ENCODE measurements around the gene SV2C.
A peak's percentile ranks its signal among the peaks of the same experiment; 100 is the strongest.

Gene SV2C

DNA sequence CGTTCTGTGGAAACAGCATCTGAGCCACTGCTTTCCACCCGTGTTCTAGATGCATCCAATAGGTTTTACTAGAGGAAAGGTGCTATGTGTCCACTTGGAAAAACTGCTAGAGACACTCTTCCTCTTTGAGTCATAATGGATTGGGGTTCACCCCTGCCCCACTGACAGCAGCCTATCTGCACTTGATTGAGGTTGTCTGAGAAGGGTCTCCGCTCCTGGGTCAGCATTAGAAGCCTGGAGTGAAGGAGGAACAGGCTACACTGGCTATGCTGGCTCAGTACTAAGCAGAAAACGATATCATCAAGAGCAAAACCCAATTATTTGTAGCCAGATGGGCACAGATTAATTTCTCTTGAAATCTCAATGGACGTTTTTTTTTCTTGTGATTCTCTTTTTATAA, 167.3 kb downstream of the SV2C start:
- DNase-seq (ENCODE audit: low read depth in 2 of 2): no peak

DNA sequence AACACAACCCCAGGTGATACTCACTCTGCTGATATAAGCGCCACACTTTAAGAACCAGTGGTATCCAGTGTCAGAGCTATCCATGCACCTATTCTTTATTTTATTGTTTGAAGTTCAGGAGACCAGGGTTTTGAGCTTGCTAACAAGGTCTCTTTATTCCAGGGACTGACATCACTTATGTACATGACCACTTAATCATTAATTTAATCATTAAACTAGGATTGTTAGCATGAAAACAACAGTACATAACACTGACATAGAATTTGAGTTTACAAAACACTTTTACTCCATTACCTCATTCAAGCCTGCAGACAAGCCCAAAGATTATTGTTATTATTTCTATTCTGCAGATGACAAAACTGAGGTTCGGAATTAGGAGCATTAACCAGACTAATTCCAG, 168.5 kb downstream of the SV2C start:
- no peak for DNase-seq (ENCODE audit: low read depth in 2 of 2)

DNA sequence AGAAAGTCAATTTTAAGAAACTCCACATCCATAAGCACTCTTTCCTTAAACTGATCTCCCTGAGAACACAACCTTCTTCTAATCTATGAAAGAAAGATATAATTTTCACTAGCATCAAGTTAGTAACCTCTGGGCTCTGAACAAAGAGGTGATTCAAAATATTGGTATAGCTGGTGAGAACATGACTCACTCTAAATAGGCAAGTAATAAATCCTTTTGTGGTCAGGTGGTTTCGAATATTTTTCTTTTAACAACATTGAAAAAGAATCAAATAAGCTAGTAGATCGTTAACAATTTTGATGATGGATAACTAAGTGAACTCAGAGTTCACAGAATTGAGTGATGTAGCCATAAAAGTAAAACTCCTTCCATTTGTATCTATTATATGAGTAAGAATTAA, 169.3 kb downstream of the SV2C start:
- DNase-seq (ENCODE audit: low read depth in 2 of 2): no peak

DNA sequence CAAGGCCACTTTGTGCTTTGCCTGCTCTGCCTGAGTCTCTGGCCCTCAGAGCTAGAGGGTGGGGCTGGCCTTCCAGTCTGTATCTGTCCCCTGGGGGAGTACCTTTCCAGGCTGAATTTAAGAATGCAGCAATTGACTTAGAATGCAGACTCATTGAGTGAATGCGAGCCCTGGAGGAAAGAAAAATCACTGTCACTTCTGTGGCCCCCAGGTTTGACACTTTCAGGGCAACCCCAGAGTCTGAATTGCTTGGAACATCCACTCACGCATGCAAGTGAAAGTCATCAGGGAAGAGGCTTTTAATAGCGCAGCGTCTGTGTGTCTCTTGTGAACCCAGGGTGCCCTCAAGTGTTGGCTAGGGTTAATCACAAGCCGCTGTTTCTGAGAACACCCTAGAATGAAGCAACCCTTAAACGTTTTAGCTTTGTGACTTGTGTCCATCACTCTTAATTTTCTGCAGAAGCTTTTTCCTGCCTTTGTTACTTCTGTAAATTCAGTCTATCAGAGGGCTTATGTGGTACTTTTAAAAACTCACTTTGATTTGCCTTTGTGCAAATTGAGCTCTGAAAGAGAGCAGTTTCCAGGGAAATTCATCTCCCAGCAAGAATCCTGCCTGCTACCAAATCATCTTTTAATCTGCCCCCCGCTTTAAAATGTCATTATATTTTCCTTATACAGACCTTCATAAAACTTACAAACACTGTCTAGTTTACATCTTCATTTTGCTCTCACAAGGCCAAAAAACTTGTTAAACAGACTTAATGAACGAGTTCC, 173.1 kb downstream of the SV2C start:
- DNase-seq (ENCODE audit: low read depth in 2 of 2): peak in 1 of 2 donors; percentile 42

DNA sequence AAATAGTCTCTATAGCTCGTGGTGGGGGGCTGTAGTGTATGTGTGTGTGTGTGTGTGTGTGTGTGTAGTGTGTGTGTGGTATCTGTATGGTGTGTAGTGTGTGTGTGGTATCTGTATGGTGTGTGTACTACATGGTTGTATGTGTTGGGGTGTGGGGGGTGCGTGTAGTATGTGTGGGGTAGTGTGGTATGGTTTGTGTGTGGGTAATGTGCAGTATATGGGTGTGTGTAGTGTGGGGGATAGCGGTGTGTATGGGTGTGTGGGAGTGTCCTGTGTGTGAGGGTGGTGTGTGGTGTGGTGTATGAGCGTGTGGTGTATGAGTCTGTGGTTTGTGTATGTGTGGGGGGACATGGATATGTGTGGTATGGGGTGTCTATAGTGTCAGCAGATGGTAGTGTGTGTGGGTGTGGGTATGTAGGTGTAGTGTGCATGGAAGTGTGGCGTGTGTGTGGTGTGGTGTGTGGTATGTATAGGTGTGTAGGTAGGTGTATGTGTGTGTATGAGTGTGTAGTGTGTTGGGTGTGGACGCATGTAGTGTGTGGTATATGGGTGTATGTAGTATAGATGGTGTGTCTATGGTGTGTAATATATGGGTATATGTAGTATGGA, 174.1 kb downstream of the SV2C start:
- no peak for DNase-seq (ENCODE audit: low read depth in 2 of 2)

DNA sequence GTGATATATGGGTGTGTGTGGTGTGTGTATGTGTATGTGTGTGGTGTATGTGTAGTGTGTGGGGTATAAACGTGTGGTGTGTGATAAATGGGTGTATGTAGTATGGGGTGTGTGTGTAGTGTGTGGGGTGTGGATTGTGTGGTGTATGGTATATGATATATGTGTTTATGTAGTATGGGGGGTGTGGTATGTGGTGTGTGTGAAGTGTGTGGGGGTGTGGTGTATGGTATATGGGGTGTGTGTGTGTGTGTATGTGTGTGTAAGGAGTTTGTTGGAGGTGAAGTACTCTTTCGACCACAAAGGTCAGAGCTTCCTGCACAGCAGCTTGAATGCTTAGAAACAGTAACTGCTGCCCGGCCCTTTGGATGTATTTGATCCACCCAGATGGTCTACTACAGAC, 174.7 kb downstream of the SV2C start:
- no peak for DNase-seq (ENCODE audit: low read depth in 2 of 2)

DNA sequence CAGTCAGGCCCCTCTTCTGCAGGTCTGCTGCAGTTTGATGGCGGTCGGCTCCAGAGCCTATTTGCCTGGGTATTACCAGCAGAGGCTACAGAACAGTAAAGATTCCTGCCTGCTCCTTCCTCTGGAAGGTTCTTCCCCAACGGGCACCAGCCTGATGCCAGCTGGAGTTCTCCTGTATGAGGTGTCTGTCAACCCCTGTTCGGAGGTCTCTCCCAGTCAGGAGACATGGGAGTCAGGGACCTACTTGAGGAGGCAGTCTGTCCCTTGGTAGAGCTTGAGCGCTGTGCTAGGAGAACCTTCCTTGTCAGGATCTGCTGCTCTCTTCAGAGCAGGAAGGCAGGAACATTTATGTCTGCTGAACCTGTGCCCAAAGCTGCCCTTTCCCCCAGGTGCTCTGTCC, 181.5 kb downstream of the SV2C start:
- DNase-seq (ENCODE audit: low read depth in 2 of 2): no peak

DNA sequence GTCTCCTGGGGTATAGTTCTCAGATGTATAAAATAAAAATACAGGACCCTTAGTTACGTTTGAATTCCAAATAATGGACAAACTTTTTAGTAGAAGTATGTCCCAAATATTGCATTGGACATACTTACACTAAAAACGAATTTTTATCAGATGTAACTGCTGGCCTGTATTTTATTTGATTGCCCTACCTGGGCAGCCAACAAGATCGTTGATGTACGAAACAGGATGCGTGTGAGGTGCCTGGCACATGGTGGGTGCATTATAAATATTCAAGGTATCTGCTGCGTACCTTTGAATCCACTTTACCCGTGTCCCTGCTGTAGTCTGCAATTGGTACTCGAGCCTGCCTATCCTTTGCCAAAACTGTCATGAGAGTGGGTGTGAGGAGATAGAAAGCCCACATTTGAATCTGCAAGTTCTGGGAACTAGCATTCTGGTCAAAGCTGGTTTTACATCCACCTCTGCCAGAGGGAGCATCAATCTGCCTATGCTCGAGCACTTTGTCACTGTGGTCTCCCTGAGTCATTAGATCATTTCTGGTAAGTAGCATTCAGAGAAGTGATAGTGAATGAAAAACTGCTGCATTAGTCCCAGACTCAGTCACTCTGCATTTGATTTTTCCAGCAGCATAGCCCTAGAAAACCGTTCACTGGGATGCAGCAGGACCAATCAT, 186.2 kb downstream of the SV2C start:
- DNase-seq (ENCODE audit: low read depth in 2 of 2): peak in 1 of 2 donors; percentile 52

DNA sequence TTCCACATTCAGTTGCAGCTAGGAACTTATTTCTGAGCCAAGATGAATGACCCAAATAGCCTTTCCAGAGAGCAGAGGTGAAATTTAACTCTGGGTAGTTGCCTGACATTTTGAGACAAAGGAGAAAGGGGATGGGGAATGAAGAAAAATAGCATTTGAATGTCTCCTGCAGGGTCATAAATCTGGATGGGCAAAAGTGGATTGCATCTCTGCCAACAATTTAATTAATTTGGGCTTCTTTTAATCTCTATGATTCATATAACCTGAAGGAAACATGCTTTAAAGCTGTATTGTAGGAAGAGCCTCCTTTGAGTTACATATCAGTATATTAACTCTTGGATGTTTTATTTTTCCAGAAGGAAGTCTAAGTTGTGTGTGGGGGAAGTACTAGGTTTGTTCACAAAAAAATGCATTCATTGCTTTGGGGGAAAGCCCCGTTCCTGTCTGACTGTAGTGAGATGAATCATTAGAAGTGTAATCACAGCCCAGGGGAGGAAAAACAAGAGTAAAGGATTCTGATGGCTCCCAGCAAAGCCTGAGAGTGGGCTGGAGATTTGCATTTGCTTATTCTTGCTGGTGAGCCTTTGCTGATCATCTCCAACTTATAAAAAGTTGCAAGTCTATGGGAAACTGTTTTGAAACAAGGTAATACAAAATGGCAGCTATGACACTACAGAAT, 186.9 kb downstream of the SV2C start:
- DNase-seq (ENCODE audit: low read depth in 2 of 2): peak in 1 of 2 donors; percentile 35

DNA sequence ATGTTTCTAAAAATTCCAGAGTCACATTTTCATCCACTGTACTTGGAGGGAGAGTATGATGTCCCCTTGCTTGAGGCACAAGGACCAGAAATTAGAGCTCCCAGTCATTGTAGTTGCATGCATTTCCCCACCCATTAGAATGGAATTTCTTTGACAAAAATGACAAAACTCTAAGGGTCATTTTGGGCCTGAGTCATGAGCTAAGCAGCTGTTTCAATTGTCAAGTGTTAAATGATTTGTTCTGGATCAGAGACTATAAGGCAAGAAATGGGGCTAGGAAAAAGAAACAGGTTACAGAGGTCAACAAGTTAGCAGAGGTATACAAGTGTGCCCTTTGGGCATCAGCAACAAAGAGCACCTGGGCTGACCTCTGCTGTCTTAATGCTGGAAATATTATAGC, 188.7 kb downstream of the SV2C start:
- DNase-seq (ENCODE audit: low read depth in 2 of 2): no peak

DNA sequence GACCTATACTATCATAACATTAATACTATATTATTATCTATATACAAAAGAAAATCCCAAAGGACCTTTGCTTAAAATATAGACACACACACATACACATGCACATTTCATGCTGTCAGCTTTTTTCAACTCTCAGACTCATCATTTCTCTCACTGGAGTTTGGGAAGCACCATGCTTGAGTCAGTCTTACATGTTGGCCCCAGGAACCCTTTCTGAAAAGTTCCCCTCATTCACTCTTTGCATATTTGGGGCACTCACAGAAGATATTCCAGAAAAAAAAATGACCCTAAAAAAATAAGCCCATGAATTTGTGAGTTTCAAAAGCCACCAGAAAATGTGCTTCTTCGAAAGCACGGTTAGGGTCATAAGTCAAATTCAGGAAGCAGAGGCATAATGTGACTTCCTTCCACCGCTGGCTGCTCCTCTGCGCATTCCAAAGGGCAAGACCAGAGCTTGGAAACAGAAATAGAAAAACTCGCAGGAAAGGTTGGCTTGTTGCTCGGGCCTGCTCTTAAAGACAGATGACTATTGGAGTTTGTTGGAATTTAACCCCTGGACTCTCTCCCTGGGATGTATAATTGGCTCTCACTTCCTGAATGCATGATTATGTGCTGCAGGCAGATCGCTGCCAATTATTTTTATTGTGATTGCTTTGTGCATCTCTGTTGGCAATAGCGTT, 190.2 kb downstream of the SV2C start:
- DNase-seq (ENCODE audit: low read depth in 2 of 2): no peak

DNA sequence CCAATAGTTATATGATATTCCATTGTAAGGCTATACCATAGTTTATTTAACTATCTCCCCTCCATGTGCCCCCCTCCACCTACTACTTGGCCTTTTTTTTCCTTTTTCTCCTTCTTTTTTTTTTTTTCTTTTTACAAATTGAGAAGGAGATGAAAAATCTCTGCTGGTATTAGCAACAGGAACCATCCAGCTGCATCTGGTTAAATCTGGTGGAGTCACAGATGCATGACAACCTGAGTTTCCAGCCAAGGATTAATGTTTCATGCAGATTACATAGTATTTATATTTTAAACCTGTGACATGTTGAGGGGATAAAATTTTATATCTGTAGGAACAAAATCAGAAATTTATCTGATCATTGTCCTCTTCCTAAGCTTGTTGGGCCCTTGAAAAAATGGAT, 191.4 kb downstream of the SV2C start:
- DNase-seq (ENCODE audit: low read depth in 2 of 2): no peak

DNA sequence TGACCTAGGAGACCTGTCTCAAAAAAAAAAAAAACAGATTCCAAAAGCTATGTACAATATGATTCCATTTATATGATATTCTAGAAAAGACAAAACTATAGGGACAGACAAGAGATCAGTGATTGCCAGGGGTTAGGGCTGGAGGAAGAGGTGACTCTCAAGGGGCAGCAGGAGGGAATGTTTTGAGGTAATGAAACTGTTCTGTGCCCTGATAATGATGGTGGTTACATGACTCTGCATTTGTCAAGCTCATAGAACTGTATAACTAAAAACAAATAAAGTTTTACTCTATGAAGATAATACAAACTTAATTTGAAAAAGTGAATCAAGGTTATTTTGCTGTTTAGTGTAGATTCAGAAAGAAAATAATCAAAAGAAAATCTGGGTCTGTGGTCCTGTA, 194.6 kb downstream of the SV2C start:
- DNase-seq (ENCODE audit: low read depth in 2 of 2): no peak

DNA sequence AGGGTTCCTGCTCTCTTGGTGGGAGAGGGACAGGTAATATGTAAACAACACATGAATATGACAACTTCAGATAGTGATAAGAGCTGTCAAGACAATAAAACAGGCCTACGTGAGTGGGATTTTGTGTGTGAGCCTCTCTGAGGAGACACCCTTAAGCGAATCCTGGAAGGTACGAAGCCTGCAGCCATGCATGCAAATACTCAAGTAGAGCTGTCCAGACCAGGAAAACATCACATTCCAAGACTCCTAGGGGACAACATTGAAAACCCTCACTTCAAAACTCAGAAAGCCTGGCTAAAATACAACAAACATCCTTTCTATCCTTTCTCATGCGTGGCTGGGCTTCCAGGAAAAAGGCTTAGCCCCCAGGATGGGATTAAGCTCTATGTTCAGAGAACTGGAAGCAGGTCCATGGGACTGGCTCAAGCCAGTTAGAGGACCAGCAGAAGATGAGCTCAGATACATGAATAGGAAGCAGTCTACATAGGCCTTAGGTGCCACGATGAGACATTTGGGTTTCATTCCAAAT, 195.1 kb downstream of the SV2C start:
- no peak for DNase-seq (ENCODE audit: low read depth in 2 of 2)

DNA sequence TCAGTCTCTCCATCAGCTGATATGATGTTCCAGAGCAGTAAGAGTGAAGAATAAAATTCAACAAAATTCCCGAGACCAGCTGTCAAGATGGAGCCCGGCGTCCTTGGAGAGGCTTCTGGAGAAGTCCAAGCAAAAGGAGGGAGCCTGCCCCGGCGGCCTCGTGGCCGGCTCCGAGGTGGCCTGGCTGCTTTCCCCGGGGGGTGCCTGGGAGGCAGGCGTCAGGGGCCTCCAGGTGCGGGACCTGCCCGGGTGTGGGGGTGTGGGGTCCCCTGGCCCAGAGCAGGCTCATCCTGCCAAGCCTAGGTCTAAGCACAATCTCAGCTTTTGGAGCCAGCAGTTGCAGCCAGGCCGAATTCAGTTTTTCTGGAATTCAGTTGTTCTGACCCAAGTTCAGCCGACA, 197.3 kb downstream of the SV2C start:
- no peak for DNase-seq (ENCODE audit: low read depth in 2 of 2)

DNA sequence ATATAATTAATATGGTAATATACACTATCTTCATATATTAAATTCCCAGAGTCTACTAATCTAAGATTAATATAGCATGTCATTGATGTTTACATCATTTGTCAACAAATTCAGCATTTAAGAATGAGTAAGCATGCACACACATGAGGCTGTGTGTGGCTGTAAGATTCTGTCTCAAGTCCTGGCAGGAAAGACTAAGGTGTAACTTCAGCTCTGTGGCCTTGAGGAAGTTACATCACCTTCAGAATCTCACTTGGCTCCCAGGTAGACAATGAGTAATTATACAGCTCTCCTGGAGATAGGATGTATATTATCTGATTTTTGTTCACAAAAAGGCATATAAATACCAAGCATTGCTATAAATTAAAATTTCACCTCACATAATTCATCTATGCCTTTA, 200.5 kb downstream of the SV2C start:
- DNase-seq (ENCODE audit: low read depth in 2 of 2): no peak

DNA sequence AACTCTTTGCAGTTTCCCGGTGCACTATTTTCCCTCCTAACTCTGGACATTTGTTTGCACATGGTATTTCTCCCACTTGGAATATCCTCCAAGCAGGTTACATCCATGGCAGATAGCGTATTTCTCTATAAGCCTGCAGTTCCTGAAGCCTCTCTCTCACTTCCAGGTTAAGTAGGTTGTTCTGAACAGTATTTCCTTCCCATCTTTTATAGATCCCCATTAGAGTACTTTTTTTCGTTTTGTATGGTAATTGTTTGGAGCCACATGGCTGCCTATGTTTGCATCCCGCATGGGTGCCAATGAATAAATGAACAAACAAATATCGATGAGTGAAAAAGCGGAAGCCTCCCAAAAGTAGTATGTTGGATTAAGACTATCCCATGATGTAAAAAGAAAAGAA, 206.5 kb downstream of the SV2C start:
- DNase-seq (ENCODE audit: low read depth in 2 of 2): no peak

DNA sequence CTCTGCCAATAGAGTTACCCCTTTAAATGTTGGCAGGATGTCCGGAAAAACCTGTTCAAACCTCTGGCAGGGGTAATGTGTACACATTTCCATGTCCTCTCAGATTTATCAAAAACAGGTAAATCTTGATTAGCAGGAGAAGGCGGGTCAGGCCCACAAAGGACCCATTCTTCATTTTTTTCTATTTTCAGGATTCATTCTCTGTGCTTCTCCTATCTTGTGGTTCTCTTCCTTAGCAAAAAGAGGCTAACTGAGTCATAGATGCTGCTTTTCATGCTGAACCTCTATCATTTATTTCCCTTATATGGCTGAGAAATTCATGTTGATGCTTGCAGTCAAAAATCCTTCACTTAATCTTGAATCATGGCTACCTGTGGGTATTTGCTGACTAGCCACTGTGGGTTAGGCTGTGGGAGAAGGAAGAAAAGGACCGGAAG, 207.2 kb downstream of the SV2C start:
- no peak for DNase-seq (ENCODE audit: low read depth in 2 of 2)

DNA sequence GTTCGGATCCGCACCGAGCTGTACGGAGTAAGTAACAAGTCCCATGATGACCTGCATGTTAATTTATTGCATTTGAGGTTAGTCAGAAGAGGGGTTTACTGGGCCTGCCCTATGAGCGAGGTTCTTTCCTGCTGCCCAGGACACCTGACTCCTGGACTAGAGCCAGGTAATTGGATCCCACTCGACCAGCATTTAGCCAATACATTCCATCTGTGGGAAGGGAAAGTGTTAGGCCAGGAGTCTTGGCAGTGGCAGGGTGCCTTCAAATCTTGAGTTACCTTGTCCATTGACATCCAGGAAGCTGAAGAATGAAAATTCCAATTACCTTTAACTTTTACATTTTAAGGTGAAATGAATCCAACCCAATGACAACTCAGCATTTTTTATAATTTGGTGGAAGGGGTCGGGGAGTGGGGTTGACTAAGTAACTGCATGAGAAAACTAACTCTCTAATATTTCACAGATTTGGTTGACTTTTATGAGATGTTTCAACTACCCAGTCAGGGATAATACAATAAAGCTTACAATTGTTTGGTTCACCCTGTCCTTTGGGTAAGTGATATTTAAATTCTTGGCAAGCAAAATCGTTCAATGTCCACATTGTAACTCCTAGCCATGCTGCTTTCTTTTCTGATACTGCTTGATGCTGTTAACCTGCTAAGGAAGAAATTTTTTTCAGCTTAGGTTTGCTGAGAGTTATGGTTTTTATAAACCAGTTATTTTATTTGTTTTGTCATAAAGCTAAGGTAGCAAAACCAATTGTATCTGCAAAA, 208.3 kb downstream of the SV2C start:
- no peak for DNase-seq (ENCODE audit: low read depth in 2 of 2)

DNA sequence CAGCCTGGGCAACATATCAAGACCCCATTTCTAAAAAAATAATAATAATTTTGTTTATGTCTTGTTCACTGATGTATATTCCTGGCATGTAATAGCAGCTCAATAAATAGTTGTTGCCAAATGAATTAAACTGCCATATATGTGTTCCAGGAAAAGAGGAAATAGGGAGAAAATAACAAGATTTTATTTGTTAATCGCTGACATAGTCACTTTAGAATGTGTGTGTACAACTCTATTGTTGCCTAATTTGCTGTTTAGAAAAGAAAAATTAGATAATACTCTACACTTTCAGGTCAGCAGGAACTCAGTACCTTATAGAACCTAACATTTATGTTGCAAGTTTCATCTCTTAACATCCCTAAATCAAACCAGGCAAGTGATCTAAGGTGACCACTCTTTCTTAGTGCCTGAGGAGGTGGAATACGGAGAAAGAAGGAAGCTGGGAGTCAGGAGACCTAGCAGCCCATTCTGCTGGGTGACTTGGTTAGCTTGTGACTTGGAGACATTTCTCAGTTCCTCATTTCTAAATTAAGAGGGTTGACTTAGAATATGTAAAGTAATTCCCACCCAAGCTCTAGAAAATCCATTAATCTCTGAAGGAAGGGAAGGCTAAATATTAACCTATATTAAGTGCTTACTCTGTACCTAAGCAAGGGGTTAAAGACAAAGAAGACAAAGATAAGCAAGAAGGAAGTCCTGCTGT, 209.6 kb downstream of the SV2C start:
- DNase-seq (ENCODE audit: low read depth in 2 of 2): no peak
